Nephron progenitor cell (in vitro differentiated cells): ENCODE measurements around the gene DCTN1.
A peak's percentile ranks its signal among the peaks of the same experiment; 100 is the strongest.

ENCODE experiments used
- DNase-seq: peaks from one replicate; pipeline ENCODE4 v3.0.0; 2021
- H3K27ac Mint-ChIP-seq: 2 replicates; pipeline ENCODE4 v1.8.0; 2021; ENCODE audit warnings: mild to moderate bottlenecking, moderate library complexity, mixed read lengths
- H3K27me3 Mint-ChIP-seq: 2 replicates; pipeline ENCODE4 v1.8.0; 2021; ENCODE audit warnings: mild to moderate bottlenecking, low read depth, mixed read lengths; ENCODE audit not compliant: poor library complexity
- H3K36me3 Mint-ChIP-seq: 2 replicates; pipeline ENCODE4 v1.8.0; 2021; ENCODE audit warnings: low read depth, mixed read lengths
- H3K4me1 Mint-ChIP-seq: 2 replicates; pipeline ENCODE4 v1.8.0; 2021; ENCODE audit warnings: mixed read lengths
- H3K4me3 Mint-ChIP-seq: 2 replicates; pipeline ENCODE4 v1.8.0; 2021; ENCODE audit warnings: mild to moderate bottlenecking, moderate library complexity, mixed read lengths
- H3K9me3 Mint-ChIP-seq: 2 replicates; pipeline ENCODE4 v1.8.0; 2021; ENCODE audit warnings: mild to moderate bottlenecking, moderate library complexity, mixed read lengths
- TF ChIP-seq, protein P1 (sequence below): fragments of 200-600 bp; sonication (generic); IDR thresholded peaks from 2 replicates; pipeline ENCODE4 v1.5.0; 2021; ENCODE audit warnings: antibody characterized with exemption

DCTN1 gene

DNA sequence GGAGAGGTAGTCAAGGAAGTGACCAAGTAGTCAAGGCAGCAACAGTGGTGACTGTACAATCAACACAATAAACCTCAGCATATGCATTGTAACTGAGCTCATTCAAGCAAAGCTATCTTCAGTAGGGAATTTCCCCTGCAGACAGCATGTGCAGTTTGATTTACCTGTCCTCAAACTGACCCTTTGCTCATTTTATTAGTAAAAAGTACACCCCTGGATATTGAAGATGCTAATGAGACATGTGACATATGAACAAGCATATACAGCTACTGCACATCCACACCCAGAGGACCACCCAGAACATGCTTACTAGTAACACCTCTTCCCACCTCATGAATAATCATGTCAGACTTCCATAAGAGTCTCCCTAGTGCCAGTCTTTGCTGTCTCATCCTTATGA is 25.9 kb upstream of the DCTN1 start:
- H3K4me3 Mint-ChIP-seq, result no peak overlapping the region
- DNase-seq, result no peak

DNA sequence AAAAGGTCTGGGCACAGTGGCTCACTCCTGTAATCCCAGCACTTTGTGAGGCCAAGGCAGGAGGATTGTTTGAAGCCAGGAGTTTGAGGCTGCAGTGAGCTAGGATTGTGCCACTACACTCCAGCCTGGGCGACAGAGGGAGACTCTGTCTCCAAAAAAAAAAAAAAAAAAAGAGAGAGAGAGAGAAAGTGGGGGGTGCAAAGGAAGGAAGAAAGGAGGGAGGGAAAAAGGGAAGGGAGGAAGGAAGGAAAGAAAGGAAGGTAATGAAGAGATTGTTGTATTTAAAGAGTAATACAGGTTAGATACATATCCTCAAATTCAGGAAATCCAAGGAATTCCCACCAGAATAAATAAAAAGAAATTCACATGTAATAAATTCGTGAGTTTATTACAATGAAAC is 21.8 kb upstream of the DCTN1 start:
- DNase-seq, result no peak
- H3K27ac Mint-ChIP-seq, result no peak overlapping the region
- H3K4me1 Mint-ChIP-seq, result no peaks in the 10 kb centered on the region
- H3K4me3 Mint-ChIP-seq, result no peak overlapping the region
- H3K27me3 Mint-ChIP-seq, result peaks cover 31% of the 10 kb centered on the region
- H3K9me3 Mint-ChIP-seq, result no peaks in the 10 kb centered on the region
- no peaks in the 10 kb centered on the region for H3K36me3 Mint-ChIP-seq
- TF ChIP-seq, protein P1, sequence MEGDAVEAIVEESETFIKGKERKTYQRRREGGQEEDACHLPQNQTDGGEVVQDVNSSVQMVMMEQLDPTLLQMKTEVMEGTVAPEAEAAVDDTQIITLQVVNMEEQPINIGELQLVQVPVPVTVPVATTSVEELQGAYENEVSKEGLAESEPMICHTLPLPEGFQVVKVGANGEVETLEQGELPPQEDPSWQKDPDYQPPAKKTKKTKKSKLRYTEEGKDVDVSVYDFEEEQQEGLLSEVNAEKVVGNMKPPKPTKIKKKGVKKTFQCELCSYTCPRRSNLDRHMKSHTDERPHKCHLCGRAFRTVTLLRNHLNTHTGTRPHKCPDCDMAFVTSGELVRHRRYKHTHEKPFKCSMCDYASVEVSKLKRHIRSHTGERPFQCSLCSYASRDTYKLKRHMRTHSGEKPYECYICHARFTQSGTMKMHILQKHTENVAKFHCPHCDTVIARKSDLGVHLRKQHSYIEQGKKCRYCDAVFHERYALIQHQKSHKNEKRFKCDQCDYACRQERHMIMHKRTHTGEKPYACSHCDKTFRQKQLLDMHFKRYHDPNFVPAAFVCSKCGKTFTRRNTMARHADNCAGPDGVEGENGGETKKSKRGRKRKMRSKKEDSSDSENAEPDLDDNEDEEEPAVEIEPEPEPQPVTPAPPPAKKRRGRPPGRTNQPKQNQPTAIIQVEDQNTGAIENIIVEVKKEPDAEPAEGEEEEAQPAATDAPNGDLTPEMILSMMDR, result no peak

More for the DNA sequence above, 25.9 kb upstream of the DCTN1 start:
- Mint-ChIP-seq H3K9me3 (no peaks in the 10 kb centered on the region), H3K4me1 (no peaks in the 10 kb centered on the region), H3K27ac (no peak overlapping the region), H3K27me3 (peaks cover 50% of the 10 kb centered on the region), H3K36me3 (peaks cover 4% of the 10 kb centered on the region)
- TF ChIP-seq, protein P1, result no peak

DNA sequence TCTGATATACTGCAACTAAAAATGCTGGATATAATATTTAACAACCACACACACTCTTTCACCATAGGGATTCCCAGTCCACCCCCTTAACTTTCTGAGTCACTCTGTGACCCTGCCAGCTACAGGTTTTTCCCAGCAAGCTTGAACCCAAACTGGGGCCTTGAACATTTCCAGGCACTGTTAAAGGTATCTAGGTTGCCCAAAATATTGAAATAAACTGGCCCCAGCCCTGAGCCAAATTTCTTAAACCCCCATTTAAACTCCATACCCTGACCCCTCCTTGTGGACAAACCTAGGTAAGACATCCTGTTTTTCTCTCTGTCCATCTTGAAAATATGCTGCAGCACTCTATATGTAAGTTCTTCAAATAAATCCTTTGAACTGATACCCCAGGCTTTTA is 19.7 kb upstream of the DCTN1 start:
- H3K4me1 Mint-ChIP-seq, result peaks cover 5% of the 10 kb centered on the region
- no peak overlapping the region for H3K4me3 Mint-ChIP-seq
- H3K27me3 Mint-ChIP-seq, result peaks cover 22% of the 10 kb centered on the region
- H3K9me3 Mint-ChIP-seq, result no peaks in the 10 kb centered on the region
- no peak for DNase-seq
- H3K27ac Mint-ChIP-seq, result no peak overlapping the region
- TF ChIP-seq, protein P1, result peak; percentile 63
- no peaks in the 10 kb centered on the region for H3K36me3 Mint-ChIP-seq

DNA sequence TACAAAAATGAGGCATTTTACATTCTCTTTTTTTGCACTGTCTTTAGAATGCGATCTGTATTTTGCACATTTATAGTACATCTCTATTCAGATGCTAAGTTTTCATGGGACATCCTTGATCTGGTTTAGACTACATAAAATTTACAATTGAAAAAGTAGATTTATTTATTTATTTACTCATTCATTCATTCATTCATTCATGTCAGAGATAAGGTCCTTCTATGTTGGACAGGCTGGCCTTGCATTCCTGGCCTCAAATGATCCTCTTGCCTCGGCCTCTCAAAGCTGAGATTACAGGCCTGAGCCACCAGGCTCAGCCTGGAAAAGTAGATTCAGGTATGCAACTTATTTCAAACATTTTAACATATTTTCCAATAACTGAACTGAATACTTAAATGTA is 16.0 kb upstream of the DCTN1 start:
- no peak for DNase-seq
- H3K9me3 Mint-ChIP-seq, result no peaks in the 10 kb centered on the region
- H3K4me1 Mint-ChIP-seq, result peaks cover 5% of the 10 kb centered on the region
- H3K27ac Mint-ChIP-seq, result no peak overlapping the region
- H3K36me3 Mint-ChIP-seq, result no peaks in the 10 kb centered on the region
- no peak overlapping the region for H3K4me3 Mint-ChIP-seq
- H3K27me3 Mint-ChIP-seq, result peaks cover 24% of the 10 kb centered on the region
- TF ChIP-seq, protein P1, result no peak

DNA sequence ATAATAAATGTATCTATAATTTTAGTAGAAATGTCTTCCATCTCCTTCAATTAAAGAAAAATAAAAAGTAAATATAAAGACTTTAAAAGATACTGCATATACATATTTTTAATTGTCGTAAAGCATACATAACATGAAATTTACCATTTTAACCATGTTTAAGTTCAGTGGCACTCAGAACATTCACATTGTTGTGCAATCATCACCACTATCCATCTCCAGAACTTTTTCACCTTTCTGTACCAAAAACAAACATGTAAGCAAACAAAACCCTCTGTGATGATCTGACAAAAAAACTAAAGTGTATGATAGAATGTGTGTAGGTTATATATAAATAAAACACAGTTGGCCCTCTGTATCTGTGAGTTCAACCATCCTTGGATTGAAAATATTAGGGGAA is 13.4 kb upstream of the DCTN1 start:
- Mint-ChIP-seq H3K9me3 (no peaks in the 10 kb centered on the region), H3K36me3 (no peaks in the 10 kb centered on the region), H3K4me1 (peaks cover 5% of the 10 kb centered on the region), H3K27me3 (peaks cover 21% of the 10 kb centered on the region), H3K27ac (no peak overlapping the region), H3K4me3 (no peak overlapping the region)
- no peak for DNase-seq
- TF ChIP-seq, protein P1, result no peak

DNA sequence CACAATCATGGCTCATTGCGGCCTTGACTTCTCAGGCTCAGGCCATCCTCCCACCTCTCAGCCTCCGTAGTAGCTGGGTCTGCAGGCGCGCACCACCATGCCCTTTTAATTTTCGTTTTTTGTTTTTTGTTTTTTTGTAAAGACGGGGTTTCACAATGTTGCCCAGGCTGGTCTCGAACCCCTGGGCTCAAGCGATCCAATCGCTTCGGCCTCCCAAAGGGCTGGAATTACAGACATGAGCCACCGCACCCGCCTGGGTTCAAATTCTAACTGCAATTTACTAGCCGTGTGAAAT is 12.3 kb upstream of the DCTN1 start:
- peak overlapping the region; percentile 17 for H3K4me3 Mint-ChIP-seq
- H3K27ac Mint-ChIP-seq, result no peak overlapping the region
- H3K9me3 Mint-ChIP-seq, result no peaks in the 10 kb centered on the region
- H3K4me1 Mint-ChIP-seq, result peaks cover 5% of the 10 kb centered on the region
- no peak for DNase-seq
- H3K36me3 Mint-ChIP-seq, result no peaks in the 10 kb centered on the region
- peaks cover 18% of the 10 kb centered on the region for H3K27me3 Mint-ChIP-seq
- TF ChIP-seq, protein P1, result no peak
